ENCODE measurements around the gene MID1. TPM values are rescaled to one million over a fixed set of nuclear protein-coding genes. Genes with fewer than 3 reads are reported as not detected.

Gene MID1
- total and polyA plus RNA-seq, 2 donors from 2014 or later, result 5.3 to 54.1 TPM

DNA sequence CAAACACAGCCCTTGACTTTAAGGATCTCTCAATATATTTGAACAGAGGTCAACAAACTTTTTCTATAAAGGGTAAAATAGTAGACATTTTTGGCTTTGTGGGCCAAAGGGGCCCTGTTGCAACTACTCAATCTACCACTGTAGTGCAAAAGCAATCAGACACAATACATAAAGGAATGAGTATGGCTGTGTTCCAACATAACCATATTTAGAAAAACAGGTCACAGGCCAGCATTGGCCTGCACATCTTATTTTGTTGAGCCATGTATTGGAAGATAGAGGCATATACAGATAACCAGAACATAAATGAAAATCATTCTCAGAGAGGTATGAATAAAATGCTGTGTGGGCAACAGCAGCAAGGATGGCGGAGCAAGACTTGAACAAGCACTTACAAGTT, 49.8 kb downstream of the MID1 start:
- DNase-seq (no peak), FAIRE-seq (no peak)
- no peaks in the 10 kb centered on the region for H3K36me3 ChIP-seq (ENCODE audit: control insufficient read depth in 2 of 3, insufficient read depth in 3 of 3, low read length in 3 of 3)
- H3K27me3 ChIP-seq (ENCODE audit: control insufficient read depth, insufficient read depth, low read length), result no peaks in the 10 kb centered on the region
- H3K9me3 ChIP-seq (ENCODE audit: control insufficient read depth in 2 of 3, insufficient read depth in 1 of 3, low read length in 3 of 3), result no peaks in the 10 kb centered on the region
- H3K4me1 ChIP-seq (ENCODE audit: control insufficient read depth in 2 of 3, insufficient read depth in 2 of 3, low read depth in 1 of 3, low read length in 3 of 3), result no peaks in the 10 kb centered on the region
- intact Hi-C loops (cut with DNase I), result no loop called here
- no peak overlapping the region for H3K27ac ChIP-seq (ENCODE audit: low read depth in 2 of 2, low read length in 2 of 2)
- TF ChIP-seq, protein P1, sequence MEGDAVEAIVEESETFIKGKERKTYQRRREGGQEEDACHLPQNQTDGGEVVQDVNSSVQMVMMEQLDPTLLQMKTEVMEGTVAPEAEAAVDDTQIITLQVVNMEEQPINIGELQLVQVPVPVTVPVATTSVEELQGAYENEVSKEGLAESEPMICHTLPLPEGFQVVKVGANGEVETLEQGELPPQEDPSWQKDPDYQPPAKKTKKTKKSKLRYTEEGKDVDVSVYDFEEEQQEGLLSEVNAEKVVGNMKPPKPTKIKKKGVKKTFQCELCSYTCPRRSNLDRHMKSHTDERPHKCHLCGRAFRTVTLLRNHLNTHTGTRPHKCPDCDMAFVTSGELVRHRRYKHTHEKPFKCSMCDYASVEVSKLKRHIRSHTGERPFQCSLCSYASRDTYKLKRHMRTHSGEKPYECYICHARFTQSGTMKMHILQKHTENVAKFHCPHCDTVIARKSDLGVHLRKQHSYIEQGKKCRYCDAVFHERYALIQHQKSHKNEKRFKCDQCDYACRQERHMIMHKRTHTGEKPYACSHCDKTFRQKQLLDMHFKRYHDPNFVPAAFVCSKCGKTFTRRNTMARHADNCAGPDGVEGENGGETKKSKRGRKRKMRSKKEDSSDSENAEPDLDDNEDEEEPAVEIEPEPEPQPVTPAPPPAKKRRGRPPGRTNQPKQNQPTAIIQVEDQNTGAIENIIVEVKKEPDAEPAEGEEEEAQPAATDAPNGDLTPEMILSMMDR (IDR thresholded peaks at IDR 0.05; ENCODE audit: borderline replicate concordance, extremely low read depth, insufficient read depth), result no peak
- no peak overlapping the region for H3K9ac ChIP-seq (ENCODE audit: low read length in 3 of 3)
- H3K4me3 ChIP-seq (ENCODE audit: low read length in 3 of 3), result no peak overlapping the region

DNA sequence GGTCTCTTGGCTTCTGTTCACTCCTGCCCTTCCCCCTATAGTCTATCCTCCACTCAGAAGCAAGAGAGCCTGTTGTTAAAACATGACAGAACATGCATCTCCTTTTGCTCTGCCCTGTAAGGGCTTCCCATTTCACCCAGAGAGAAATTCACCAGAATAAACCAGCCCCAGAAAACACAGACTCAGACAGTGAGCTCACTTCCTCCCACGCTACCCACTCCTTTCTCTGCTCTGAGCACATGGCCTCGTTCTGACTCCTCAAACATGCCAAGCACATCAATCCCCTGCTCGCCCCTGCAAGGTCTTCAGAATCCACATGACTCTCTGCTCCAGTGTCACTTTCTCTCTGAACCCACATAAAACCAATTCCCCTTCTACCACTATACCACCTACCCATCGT, 50.4 kb downstream of the MID1 start:
- DNase-seq (no peak), FAIRE-seq (no peak)
- intact Hi-C loops (cut with DNase I), result no loop called here
- Histone ChIP-seq H3K4me1 (ENCODE audit: control insufficient read depth in 2 of 3, insufficient read depth in 2 of 3, low read depth in 1 of 3, low read length in 3 of 3) (peaks cover 0 to 3% (median 0%) of the 10 kb centered on the region in 3 donors), H3K27ac (ENCODE audit: low read depth in 2 of 2, low read length in 2 of 2) (no peak overlapping the region), H3K27me3 (ENCODE audit: control insufficient read depth, insufficient read depth, low read length) (no peaks in the 10 kb centered on the region), H3K9ac (ENCODE audit: low read length in 3 of 3) (no peak overlapping the region), H3K36me3 (ENCODE audit: control insufficient read depth in 2 of 3, insufficient read depth in 3 of 3, low read length in 3 of 3) (no peaks in the 10 kb centered on the region), H3K4me3 (ENCODE audit: low read length in 3 of 3) (no peak overlapping the region), H3K9me3 (ENCODE audit: control insufficient read depth in 2 of 3, insufficient read depth in 1 of 3, low read length in 3 of 3) (no peaks in the 10 kb centered on the region)
- TF ChIP-seq, protein P1 (IDR thresholded peaks at IDR 0.05; ENCODE audit: borderline replicate concordance, extremely low read depth, insufficient read depth), result no peak

DNA sequence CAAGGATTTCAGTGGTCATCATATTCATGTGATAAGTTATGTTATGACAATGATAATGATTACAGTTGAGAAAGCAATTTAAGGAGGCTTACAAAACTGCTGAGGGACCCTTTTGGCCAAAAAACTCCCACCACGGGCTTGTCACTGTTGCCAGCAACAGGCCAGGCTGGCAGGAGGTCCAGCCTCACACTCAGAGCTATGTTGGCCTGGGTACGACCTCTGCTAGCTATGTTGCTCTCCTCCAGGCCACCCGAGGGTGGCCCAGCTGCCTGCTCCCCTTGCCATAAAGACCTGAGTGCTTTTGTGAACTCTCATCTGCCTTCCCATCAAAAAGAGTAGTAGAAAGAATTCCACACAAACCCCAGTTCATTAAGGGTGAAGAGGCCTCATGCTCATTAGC, 52.0 kb downstream of the MID1 start:
- no peaks in the 10 kb centered on the region for H3K27me3 ChIP-seq (ENCODE audit: control insufficient read depth, insufficient read depth, low read length)
- no peak overlapping the region for H3K4me3 ChIP-seq (ENCODE audit: low read length in 3 of 3)
- intact Hi-C loops (cut with DNase I), result no loop called here
- H3K9me3 ChIP-seq (ENCODE audit: control insufficient read depth in 2 of 3, insufficient read depth in 1 of 3, low read length in 3 of 3), result no peaks in the 10 kb centered on the region
- DNase-seq (no peak), FAIRE-seq (no peak)
- H3K9ac ChIP-seq (ENCODE audit: low read length in 3 of 3), result no peak overlapping the region
- TF ChIP-seq, protein P1 (IDR thresholded peaks at IDR 0.05; ENCODE audit: borderline replicate concordance, extremely low read depth, insufficient read depth), result no peak
- H3K36me3 ChIP-seq (ENCODE audit: control insufficient read depth in 2 of 3, insufficient read depth in 3 of 3, low read length in 3 of 3), result no peaks in the 10 kb centered on the region
- no peak overlapping the region for H3K27ac ChIP-seq (ENCODE audit: low read depth in 2 of 2, low read length in 2 of 2)
- peaks cover 0 to 3% (median 0%) of the 10 kb centered on the region in 3 donors for H3K4me1 ChIP-seq (ENCODE audit: control insufficient read depth in 2 of 3, insufficient read depth in 2 of 3, low read depth in 1 of 3, low read length in 3 of 3)

DNA sequence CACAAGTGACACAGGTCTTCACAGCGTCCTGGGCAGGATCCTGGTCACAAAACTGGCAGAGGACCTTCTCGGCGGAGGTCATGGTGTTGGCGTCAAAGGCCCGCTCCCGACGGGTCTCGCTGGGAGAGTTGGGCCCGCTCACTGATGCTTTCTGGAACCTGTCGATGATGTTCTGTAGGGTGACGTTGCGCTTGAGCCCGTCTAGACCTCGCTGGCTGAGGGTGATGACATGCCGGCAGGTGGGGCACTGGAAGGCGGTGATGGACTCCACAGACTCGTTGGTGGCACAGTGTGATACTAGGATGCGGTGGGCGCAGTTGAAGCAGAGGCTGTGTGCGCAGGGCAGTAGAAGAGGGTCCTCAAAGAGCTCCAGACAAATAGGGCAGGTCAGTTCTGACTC, 53.2 kb downstream of the MID1 start:
- TF ChIP-seq, protein P1 (IDR thresholded peaks at IDR 0.05; ENCODE audit: borderline replicate concordance, extremely low read depth, insufficient read depth), result no peak
- Histone ChIP-seq H3K4me3 (ENCODE audit: low read length in 3 of 3) (no peak overlapping the region), H3K27ac (ENCODE audit: low read depth in 2 of 2, low read length in 2 of 2) (no peak overlapping the region), H3K9ac (ENCODE audit: low read length in 3 of 3) (no peak overlapping the region), H3K9me3 (ENCODE audit: control insufficient read depth in 2 of 3, insufficient read depth in 1 of 3, low read length in 3 of 3) (no peaks in the 10 kb centered on the region), H3K4me1 (ENCODE audit: control insufficient read depth in 2 of 3, insufficient read depth in 2 of 3, low read depth in 1 of 3, low read length in 3 of 3) (peaks cover 0 to 3% (median 0%) of the 10 kb centered on the region in 3 donors), H3K27me3 (ENCODE audit: control insufficient read depth, insufficient read depth, low read length) (no peaks in the 10 kb centered on the region), H3K36me3 (ENCODE audit: control insufficient read depth in 2 of 3, insufficient read depth in 3 of 3, low read length in 3 of 3) (no peaks in the 10 kb centered on the region)
- FAIRE-seq (no peak), DNase-seq (no peak)
- intact Hi-C loops (cut with DNase I), result no loop called here
